HG02870 (cell line): ENCODE results near the gene CETP.

Experiments used
- ATAC-seq: cut with Tn5 transposase; IDR thresholded peaks from one replicate; pipeline ENCODE4 v1.9.1; 2021; ENCODE audit warnings: mild to moderate bottlenecking, moderate library complexity; ENCODE audit not compliant: unreplicated experiment

Gene CETP, protein sequence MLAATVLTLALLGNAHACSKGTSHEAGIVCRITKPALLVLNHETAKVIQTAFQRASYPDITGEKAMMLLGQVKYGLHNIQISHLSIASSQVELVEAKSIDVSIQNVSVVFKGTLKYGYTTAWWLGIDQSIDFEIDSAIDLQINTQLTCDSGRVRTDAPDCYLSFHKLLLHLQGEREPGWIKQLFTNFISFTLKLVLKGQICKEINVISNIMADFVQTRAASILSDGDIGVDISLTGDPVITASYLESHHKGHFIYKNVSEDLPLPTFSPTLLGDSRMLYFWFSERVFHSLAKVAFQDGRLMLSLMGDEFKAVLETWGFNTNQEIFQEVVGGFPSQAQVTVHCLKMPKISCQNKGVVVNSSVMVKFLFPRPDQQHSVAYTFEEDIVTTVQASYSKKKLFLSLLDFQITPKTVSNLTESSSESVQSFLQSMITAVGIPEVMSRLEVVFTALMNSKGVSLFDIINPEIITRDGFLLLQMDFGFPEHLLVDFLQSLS

DNA sequence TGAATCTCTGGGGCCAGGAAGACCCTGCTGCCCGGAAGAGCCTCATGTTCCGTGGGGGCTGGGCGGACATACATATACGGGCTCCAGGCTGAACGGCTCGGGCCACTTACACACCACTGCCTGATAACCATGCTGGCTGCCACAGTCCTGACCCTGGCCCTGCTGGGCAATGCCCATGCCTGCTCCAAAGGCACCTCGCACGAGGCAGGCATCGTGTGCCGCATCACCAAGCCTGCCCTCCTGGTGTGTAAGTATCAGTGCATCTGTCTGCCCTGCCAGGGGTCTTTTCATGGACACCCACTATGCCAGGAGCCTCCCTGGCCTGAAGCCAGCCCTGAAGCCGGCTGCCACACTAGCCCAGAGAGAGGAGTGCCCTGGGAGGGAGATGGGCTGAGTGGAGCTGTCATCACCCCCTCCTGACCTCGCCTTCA is at the start of gene CETP:
CETP (plus strand) TSS at position 100 of the 431 bp plus-strand sequence; CDS start at position 130, 30 bp downstream.
- no peak for ATAC-seq

DNA sequence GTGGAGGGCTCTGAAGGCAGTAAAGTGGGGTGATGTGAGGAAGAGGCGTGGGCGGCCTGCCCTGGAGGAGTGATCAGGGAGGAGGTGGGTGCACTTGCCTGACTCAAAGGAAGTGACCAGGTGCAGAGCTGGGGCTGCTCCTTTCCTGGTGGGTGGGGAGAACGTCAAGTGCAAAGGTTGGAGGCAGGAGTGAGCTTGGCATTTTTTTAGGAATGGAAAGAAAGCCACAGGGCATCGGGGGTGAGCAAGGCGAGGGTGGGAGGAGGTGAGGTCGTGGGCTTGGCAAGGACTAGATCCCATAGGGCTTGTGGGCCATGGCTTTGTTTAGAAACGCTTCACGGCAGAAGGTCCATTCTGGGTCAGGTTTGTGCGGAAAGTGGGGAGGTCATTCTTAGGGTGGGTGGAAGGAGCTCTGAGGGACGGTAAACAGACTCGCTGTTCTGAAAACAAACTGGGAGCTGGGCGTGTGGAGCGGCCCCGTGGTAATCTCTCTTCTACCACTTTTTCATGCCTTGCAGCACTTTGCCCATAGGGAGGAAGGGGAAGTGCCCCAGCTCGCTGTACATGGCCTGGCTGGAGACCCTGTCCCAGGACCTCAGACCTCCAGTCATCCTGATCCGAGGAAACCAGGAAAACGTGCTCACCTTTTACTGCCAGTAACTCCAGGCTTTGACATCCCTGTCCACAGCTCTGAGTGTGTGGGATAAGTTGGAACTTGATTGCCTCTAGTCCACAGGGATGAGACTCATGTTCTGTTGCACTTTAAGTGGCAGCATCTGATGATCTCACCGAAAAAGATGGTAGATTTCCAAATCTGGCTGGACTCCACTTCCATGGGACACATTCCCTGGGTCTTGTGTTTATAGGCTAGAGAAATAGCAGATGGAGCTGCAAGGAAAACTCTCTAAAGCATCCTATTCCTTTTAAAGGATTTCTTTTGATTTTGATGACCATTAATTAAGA is 48.7 kb upstream of the CETP start:
- no peak for ATAC-seq

DNA sequence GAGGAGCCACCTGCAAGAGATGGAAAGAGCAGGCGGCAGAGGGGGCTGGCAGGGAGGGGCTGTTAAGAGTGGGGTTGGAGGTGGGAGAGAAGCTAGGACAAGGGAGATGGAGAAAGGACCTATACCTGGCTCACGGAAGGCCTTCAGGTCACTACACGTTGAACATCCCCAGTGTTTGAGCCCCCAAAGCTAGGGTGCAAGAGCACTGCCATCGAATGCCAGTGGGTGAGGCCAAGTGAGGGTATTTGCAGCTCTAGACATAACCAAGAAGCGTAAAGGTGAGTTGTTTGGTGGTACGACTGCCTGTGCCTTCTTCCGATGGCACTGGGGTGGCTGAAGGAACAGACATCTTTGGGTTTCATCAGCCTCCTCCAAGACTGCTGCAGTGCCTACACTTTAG is 46.9 kb upstream of the CETP start:
- ATAC-seq: no peak

DNA sequence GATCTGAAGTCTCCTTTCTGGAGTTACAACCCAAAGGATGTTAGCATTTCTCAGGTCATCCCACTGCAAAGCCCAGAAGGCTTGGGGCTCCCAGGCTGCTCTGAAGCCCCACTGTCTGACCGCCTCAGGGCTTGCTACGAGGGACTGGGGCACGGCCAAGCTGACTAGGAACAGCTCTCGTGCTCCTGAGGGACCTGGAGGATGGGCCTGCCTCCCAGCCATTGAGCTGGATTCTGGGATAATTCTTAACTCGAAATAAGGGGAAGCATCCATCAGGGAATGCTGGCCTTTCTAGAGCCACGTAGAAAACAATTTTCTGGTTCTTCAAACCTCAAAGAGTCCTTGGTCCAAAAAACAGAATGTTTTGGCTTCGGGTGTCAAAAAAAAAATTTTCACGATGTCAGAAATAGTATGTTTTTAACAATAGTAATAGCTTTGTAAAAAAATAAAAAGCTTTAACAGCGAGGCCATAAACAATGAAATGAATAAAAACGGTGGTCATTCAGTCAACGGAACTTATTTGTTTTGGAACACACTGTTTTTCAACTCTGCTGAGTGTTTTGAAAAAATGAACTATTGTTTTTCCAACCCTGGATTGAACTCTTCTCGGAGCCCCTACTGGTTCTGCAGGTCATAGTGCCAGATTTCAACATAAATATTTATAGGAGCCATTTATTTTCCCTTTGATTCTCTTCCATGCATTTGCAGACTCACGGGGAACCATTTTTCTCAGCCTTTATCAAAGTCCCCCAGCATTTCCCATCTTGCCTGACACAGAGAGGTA is 46.2 kb upstream of the CETP start:
- no peak for ATAC-seq

DNA sequence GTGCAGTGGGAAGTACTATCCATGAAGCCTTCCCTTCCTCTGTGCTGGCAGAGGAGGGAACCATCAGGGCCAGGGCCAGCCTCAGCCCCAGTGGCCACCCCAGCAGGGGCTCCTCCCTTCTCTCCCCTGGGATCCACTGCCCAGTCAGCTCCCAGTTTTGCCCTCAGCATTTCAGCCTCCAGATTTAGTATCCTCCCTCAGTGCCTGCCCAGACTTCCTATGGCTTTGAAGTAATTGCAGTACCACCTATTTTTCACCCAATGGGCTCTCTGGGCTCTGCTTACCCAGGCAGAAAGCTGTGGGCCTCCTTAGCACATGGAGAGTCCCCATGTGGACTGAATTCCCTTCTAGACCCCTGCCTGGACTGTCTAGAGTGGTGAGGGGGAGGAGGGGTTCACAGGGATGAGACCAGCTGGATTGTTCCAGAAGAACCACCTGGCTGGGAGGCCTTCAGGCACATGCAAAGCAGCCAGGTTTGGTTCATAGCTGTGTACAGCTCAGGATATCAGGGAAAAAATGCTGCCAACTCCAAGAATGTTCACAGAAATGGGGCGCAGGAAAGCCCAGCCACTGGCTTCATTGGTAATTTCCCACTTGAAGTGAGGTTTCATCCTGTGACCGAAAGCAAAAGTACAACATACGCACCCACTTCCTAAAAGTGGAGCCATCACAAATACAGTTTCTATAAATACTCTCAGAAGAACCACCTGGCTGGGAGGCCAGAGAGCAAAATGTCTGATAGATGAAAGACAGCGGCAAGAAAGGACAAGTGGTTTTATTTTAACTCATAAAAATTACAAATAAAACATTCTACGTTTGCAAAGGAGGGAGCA is 45.0 kb upstream of the CETP start:
- peak; percentile 56 for ATAC-seq

DNA sequence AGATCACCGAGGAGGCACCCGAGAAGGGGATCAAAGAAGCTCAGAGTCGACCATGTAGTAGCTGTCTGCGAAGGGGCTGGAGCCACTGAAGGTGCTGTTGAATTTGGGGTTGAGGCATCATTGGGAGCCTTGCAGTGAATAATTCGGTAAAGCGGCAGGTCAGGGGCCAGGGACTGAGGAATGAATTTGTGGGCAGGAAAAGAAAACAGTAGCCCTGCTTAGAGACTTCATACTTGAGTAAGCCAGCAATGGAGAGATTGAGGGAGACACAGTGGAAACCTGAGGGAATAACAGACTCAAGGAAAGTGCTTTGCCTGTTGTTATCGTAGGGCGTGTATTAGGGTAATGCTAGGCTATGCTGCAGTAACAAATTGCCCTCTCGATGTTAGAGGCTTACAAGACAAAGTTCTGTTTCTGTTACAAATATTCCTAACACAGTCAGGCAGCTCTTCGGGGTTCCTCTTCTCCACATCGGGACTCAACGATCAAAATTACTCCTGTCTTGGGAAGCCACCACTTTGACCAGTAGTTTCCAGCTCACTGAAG is 43.2 kb upstream of the CETP start:
- no peak for ATAC-seq

DNA sequence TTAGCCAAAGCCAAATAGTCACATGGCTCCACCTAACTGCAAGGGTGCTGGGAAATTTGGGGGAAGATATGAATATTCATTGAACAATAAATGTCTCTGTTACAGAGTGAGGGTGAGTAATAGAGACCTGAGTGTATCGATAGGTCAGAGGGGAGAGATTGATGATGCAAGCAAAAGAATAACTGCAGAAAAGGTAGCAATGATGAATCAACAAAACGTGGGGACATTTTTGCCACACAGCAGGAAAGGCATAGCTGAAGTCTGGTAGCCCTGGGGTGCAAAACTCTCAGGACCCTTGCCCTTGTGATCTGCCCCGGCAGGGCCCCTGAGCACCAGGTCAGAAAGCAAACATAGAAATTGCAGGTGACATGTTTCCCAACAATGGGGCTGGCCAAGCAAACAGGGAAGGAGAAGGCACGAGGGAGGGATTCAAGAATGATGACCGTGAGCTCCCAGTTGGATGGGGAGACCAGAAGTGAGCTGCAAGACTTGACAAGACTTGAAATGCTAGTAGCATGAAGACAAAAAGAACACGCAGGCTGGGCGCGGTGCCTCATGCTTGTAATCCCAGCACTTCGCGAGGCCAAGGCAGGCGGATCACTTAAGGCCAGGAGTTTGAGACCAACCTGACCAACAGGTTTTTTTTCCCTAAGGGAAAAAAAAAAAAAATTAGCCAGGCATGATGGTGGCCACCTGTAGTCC is 42.5 kb upstream of the CETP start:
- ATAC-seq: no peak

DNA sequence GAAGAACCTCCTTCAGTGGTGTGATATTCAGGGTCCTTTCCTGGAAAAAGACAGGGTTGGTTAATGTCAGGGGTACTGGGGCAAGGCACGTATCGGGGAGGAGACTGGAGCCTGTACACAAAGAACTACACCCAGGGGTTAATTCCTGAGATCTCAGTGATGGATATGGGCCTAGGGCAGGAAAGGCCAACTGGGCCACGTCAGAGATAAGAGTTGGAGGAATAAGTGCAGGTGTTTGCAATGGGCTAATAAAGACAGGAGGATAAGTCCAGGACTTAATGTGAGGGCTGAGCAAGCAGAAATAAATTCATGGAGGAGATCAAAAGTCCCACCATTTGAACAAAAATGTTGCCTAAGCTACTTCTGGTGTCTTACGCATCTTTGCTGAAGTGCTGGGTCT is 40.2 kb upstream of the CETP start:
- ATAC-seq: no peak

DNA sequence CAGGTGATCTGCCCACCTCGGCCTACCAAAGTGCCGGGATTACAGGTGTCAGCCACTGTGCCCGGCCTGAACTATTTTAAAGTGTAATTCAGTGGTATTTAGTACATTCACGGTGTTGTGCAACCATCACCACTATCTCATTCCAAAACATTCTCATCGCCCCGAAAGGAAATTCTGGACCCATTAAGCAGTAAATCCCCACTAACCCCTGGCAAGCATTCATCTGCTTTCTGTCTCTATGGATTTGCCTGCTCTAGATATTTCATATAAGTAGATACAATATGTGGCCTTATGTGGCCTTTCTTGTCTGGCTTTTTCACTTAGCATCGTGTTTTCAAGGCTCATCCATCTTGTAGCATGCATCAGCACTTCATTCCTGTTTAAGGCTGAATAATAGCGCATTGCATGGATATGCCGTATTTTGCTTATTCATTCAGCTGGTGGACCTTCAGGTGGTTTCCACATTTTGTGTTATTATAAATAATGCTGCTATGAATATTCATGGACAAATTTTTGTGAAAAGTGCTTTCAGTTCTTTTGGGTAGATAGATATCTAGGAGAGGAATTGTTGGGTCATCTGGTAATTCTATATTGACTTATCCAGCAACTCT is 38.2 kb upstream of the CETP start:
- ATAC-seq: no peak

DNA sequence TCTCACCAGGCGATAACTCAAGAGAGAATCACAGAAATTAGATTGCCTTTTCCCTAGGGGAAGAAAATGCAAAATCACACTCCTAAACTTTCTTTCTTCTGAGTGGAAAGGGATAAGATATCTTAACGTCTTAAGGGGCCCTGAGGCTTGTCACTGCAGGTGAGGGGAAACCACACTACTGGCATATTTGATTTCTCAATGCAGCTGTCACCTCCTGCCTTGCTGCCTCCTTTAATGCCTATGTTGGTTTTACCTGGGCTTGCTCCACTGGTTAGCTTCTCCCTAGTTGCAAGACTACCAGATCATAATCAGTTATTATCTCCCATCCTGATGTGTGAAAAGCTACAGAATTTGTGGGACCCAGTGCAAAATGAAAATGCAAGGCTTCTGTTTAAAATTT is 34.3 kb upstream of the CETP start:
- no peak for ATAC-seq

DNA sequence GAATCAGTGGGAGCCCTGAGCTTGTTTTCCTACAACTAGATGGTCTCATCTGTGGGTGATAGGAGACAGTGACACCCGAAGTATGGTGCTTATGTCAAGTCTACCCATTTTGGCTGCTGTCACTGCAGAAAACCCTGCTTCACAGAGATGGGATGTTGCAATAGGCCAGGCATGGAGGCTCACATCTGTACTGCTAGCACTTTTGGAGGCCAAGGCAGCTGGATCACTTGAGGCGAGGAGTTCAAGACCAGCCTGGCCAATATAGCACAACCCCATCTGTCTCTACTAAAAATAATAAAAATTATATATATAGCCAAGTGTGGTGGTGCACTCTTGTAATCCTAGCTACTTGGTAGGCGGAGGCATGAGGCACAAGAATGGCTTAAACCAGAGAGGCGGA is 32.1 kb upstream of the CETP start:
- ATAC-seq: no peak

DNA sequence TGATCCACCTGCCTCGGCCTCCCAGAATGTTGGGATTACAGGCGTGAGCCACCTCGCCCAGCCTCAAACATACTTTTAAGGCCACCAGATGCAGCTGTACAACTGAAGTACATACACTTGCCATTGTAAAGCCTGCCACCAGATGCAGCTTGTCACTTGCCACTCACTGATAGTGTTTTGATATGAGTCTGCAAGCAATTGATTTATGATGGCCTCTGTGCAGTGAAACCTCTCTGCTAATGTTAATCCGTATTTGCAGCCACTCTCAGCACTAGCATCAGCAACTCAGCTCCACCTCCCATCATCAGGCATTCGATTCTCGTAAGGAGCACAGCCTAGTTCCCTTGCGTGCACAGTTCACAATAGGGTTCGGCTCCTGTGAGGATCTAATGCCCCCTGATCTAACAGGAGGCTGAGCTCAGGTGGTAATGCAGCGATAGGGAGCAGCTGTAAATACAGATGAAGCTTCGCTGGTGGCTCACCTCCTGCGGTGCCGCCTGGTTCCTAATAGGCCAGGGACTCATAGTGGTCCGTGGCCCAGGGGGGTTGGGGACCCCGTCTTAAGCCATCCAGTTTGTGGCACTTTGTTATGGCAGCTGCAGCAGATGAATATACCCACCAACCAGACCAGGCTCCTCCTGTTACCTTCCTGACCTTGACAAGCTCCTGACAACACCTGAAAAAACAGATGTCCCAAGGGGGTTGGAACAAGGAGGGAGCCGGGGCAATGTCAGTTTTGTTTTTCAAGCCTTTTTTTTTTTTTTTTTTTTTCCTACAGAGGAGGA is 31.1 kb upstream of the CETP start:
- ATAC-seq: no peak

DNA sequence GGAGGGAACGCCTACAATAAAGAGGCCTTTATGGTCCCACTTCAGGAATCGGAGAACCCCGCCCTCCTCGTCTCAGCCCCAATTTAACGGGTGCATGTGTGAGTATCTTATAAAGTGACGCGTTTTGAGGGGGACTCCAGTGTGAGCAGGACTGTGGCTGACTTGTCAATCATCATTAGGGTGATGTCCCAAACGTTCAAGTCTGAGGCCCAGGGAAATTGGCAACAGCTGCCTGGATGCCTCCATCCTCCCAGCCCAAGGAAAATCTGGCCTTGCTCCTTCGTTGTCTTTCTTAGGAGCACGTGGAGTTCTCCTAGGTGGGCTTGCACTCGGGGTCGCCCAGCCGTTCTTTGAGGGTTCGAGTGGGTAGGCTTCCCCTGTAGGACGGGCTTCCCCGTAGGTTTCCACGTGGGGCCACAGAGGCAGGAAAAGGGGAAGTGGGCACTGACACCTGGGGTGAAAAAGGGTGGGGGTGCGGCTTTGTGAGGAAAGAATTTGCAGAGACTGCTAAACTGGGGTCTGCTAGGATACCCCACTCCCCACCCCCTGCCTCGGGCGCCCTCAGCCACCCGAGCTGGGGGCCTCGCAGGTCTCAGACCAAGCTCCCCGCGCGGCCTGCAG is 30.4 kb upstream of the CETP start:
- peak; percentile 31 for ATAC-seq

DNA sequence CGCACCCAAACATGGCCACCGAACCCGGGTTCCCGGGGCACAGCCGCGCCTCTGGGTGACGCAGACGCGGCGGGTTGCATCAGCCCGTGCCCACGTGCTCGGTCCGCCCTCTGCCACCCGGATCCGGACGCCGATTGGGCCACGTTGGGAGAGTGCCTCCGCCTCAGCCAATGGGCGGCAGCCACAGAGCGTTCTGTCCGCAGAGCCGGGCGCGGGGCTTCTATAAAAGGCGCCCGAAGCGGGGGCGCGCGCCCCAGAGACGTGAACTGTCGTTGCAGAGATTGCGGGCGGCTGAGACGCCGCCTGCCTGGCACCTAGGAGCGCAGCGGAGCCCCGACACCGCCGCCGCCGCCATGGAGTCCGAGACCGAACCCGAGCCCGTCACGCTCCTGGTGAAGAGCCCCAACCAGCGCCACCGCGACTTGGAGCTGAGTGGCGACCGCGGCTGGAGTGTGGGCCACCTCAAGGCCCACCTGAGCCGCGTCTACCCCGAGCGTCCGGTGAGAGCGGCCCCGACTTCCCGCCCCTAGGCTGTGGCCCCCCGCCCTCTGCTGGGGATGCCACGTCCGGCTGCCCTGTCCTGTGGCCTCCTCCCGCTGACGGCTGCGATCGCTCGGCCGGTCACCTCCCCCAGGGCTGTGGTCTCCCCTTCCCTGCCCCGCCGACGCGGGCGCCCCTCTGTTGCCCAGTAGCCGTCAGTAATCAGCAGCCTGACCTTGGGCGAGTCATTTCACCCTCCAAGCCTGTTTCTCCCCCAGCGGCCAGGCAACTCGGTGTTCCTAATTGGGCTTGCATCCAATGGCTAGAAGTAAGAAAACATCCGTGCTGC is 29.6 kb upstream of the CETP start, which contains the start of gene HERPUD1:
HERPUD1 (plus strand) TSS at position 251 of the 829 bp plus-strand sequence; CDS start at position 354, 103 bp downstream.
- ATAC-seq: peak; percentile 84

DNA sequence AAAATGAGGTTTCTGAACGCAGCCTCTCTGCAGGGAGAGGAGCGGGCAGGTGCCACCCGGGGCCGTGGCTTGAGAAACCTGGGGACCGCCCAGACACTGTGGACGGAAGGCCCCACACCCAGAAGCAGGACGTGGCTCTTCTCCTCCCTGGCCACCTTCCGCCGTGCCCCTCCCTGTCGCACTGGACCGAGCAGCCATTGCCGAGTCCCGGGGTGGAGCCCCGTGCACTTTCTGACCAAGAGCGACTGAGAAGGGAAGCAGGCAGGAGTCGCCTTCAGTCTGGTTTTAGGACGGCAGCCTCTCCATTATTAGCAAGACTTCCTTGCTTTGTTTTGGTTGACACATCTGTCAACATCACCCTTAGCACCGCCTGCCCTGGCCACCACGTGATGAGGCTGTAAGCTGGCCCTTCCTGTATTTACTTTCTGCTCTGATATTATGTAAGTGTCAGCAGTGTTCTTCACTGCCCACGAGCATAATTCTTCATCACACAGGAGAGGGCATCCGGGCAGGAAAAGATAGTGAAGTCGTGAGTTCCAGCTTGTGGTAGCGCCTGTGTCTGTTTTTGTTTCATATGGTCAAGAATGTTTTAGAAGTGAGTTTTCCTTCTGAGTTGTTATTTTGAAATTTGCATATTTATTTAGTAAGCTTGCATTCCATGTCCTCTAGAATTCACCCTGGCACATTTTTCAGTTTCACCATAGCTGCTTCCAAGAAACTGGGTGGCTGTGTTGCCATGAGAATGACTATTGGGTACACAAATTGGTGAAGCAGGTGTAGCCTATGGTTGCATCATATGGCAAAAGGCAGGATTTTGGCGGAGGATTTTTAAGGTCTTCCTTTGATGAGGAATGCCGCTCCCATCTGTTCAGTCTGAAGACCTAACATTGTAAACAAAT is 28.8 kb upstream of the CETP start:
- ATAC-seq: no peak
